Testis (tissue), 2 donors: ENCODE data around the gene DAPK3.

ENCODE experiments used
- POLR2A ChIP-seq: fragments of 450-650 bp; IDR thresholded peaks from one replicate; pipeline ENCODE4 v1.6.1; 2017; ENCODE audit warnings: antibody characterized with exemption, mild to moderate bottlenecking, moderate library complexity
- TF ChIP-seq, protein P1 (sequence below), 3 experiments: fragments of 450-650 bp in 2 of 3; fragments of 200-600 bp in 1 of 3; sonication (generic) in 1 of 3; IDR thresholded peaks; one replicate each; pipeline ENCODE4 v1.5.1; 2016 to 2019; ENCODE audit warnings: antibody characterized with exemption in 3 of 3, mild to moderate bottlenecking in 2 of 3, moderate library complexity in 1 of 3

DNA sequence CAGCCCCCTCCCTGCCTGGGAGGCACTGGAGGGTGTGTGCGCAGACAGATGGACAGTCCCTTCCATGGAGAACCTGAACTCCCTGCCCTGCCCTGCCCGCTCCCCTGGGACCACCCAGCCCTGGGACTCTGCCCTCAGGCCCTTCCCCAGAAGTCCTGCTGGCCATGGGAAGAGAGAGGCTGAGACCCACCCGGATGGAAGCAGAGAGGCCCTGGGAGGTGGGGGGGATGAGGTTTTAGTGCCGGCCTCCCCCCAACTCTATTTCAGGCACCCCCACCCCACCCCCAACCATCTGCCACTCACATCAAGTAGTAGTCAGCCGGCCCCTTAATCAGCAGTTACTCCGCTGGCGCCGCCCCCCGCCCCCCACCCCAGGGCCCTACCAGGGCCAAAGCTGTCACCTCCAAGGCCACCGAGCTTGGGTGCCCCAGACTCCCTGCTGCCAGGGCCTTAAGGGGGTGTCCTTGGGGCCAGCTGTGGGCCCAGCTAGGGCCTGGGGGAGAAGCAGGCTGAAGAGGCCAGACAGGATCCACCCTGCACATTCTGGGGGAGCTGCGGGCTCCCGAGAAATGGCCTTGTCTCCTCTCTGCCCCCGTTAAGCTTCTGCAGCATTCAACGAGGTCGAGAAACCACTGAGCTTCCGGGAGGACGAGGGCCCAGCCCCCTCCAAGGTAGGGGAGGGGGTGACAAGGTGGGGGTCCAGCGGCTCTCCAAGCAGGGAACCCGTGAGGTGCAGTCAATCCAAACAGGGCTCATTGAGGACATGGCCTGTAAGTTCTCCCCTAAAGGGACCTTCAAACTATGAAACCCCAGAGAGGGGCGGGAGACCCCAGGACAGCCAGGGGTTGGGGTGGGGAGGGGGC lies 20.7 kb downstream of the DAPK3 start:
- TF ChIP-seq POLR2A: no peak
- TF ChIP-seq, protein P1, sequence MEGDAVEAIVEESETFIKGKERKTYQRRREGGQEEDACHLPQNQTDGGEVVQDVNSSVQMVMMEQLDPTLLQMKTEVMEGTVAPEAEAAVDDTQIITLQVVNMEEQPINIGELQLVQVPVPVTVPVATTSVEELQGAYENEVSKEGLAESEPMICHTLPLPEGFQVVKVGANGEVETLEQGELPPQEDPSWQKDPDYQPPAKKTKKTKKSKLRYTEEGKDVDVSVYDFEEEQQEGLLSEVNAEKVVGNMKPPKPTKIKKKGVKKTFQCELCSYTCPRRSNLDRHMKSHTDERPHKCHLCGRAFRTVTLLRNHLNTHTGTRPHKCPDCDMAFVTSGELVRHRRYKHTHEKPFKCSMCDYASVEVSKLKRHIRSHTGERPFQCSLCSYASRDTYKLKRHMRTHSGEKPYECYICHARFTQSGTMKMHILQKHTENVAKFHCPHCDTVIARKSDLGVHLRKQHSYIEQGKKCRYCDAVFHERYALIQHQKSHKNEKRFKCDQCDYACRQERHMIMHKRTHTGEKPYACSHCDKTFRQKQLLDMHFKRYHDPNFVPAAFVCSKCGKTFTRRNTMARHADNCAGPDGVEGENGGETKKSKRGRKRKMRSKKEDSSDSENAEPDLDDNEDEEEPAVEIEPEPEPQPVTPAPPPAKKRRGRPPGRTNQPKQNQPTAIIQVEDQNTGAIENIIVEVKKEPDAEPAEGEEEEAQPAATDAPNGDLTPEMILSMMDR (IDR thresholded peaks at IDR 0.05): no peak
